Activated CD8-positive, alpha-beta T cell treated with anti-CD3 and anti-CD28 coated beads for 36 hours (primary cell): ENCODE results near the gene TSHZ1. TPM values are rescaled to one million over a fixed set of nuclear protein-coding genes. Genes with fewer than 3 reads are reported as not detected.

Experiments used
- ATAC-seq: fragments of 200-7000 bp; cut with Tn5 transposase; one replicate; pipeline ENCODE4 v1.10.0; 2021; ENCODE audit warnings: mild to moderate bottlenecking, moderate library complexity
- CTCF ChIA-PET: fragments of 350-600 bp; sonication (Branson Sonifier 250); formaldehyde crosslinking; loops from one replicate; lab custom pipeline; 2021; ENCODE audit warnings: antibody characterized with exemption; lab: Charles Lee
- POLR2A ChIA-PET: fragments of 350-600 bp; sonication (Branson Sonifier 250); formaldehyde crosslinking; loops from one replicate; lab custom pipeline; 2021; ENCODE audit warnings: antibody characterized with exemption; lab: Charles Lee
- DNase-seq: peaks from one replicate; pipeline ENCODE4 v3.0.0-alpha.2; 2020
- H3K27ac Mint-ChIP-seq: one replicate; pipeline ENCODE4 v1.8.0; 2021; ENCODE audit warnings: mild to moderate bottlenecking, mixed read lengths
- H3K27me3 Mint-ChIP-seq: one replicate; pipeline ENCODE4 v1.8.0; 2021; ENCODE audit warnings: mixed read lengths
- H3K36me3 Mint-ChIP-seq: one replicate; pipeline ENCODE4 v1.8.0; 2021; ENCODE audit warnings: low read depth, mixed read lengths
- H3K4me1 Mint-ChIP-seq: one replicate; pipeline ENCODE4 v1.8.0; 2021; ENCODE audit warnings: low read depth, mixed read lengths
- H3K4me3 Mint-ChIP-seq: one replicate; pipeline ENCODE4 v1.8.0; 2021; ENCODE audit warnings: mild to moderate bottlenecking, moderate library complexity, mixed read lengths
- H3K9me3 Mint-ChIP-seq: one replicate; pipeline ENCODE4 v1.8.0; 2021; ENCODE audit warnings: mixed read lengths
- CTCF ChIP-seq: fragments of 200-600 bp; IDR thresholded peaks from one replicate; pipeline ENCODE4 v1.8.0; 2022; ENCODE audit warnings: antibody characterized with exemption, mild to moderate bottlenecking
- intact Hi-C: fragments of 100-400 bp; cut with micrococcal nuclease; formaldehyde crosslinking; loops from one replicate; pipeline ENCODE4 v1.10.0; 2022
- total RNA-seq, 2 experiments: library from RNA; stranded (reverse); gene quantifications; one replicate each; pipeline ENCODE4 v1.2.3, GENCODE V29; 2021

Gene TSHZ1
- total RNA-seq, 2 experiments from 2014 or later = 10.8 to 11.0 TPM

GRCh38 chr18:75330308-75330707, 119.7 kb downstream of the TSHZ1 start:
- H3K27ac Mint-ChIP-seq = no peak overlapping the region
- ChIA-PET POLR2A (no interaction called here), CTCF (no interaction called here)
- TF ChIP-seq CTCF = no peak
- no peaks in the 10 kb centered on the region for H3K27me3 Mint-ChIP-seq
- peaks cover 1% of the 10 kb centered on the region for H3K36me3 Mint-ChIP-seq
- H3K4me1 Mint-ChIP-seq = peaks cover 4% of the 10 kb centered on the region
- DNase-seq = no peak
- intact Hi-C loops = no loop called here
- ATAC-seq = no peak
- H3K9me3 Mint-ChIP-seq = peaks cover 14% of the 10 kb centered on the region
- H3K4me3 Mint-ChIP-seq = no peak overlapping the region

GRCh38 chr18:75334869-75335268, 124.3 kb downstream of the TSHZ1 start:
- intact Hi-C loops = no loop called here
- CTCF ChIA-PET = no interaction called here
- ATAC-seq (no peak), DNase-seq (no peak)
- no peaks in the 10 kb centered on the region for H3K9me3 Mint-ChIP-seq
- H3K4me3 Mint-ChIP-seq = no peak overlapping the region
- peaks cover 3% of the 10 kb centered on the region for H3K4me1 Mint-ChIP-seq
- POLR2A ChIA-PET = interaction anchor here (0.7 kb wide), 1 partner anchor 711 kb away, joined by 3 read pairs; no protein-coding TSS in a partner anchor
- no peaks in the 10 kb centered on the region for H3K36me3 Mint-ChIP-seq
- H3K27ac Mint-ChIP-seq = no peak overlapping the region
- no peaks in the 10 kb centered on the region for H3K27me3 Mint-ChIP-seq
- TF ChIP-seq CTCF = no peak

GRCh38 chr18:75335511-75335910, 124.9 kb downstream of the TSHZ1 start:
- intact Hi-C loops = no loop called here
- no peak for TF ChIP-seq CTCF
- DNase-seq (no peak), ATAC-seq (no peak)
- Mint-ChIP-seq H3K36me3 (no peaks in the 10 kb centered on the region), H3K27me3 (no peaks in the 10 kb centered on the region), H3K4me1 (no peaks in the 10 kb centered on the region), H3K4me3 (no peak overlapping the region), H3K9me3 (no peaks in the 10 kb centered on the region), H3K27ac (no peak overlapping the region)
- ChIA-PET CTCF (no interaction called here), POLR2A (interaction anchor here (0.7 kb wide), 1 partner anchor 712 kb away, joined by 3 read pairs; no protein-coding TSS in a partner anchor)

GRCh38 chr18:75336767-75337166, 126.2 kb downstream of the TSHZ1 start:
- no peaks in the 10 kb centered on the region for H3K9me3 Mint-ChIP-seq
- no peak for TF ChIP-seq CTCF
- POLR2A ChIA-PET = no interaction called here

GRCh38 chr18:75337348-75337747, 126.8 kb downstream of the TSHZ1 start:
- Mint-ChIP-seq H3K27ac (no peak overlapping the region), H3K9me3 (no peaks in the 10 kb centered on the region), H3K36me3 (no peaks in the 10 kb centered on the region), H3K4me1 (no peaks in the 10 kb centered on the region), H3K27me3 (no peaks in the 10 kb centered on the region), H3K4me3 (no peak overlapping the region)
- POLR2A ChIA-PET = no interaction called here
- DNase-seq = no peak
- intact Hi-C loops = no loop called here
- CTCF ChIA-PET = no interaction called here
- TF ChIP-seq CTCF = no peak
- no peak for ATAC-seq

More at GRCh38 chr18:75336767-75337166, 126.2 kb downstream of the TSHZ1 start:
- no peaks in the 10 kb centered on the region for H3K4me1 Mint-ChIP-seq
- H3K27ac Mint-ChIP-seq = no peak overlapping the region
- H3K4me3 Mint-ChIP-seq = no peak overlapping the region
- H3K27me3 Mint-ChIP-seq = no peaks in the 10 kb centered on the region
- DNase-seq (no peak), ATAC-seq (no peak)
- CTCF ChIA-PET = no interaction called here
- H3K36me3 Mint-ChIP-seq = no peaks in the 10 kb centered on the region
- intact Hi-C loops = no loop called here
